HG02571 (cell line): ENCODE results near the gene RHEBL1.
"Not testable (repeated sequence)": the region's sequence is repeated elsewhere in the genome, so short reads cannot be mapped to it uniquely, and the experiment has no call there.

Source experiments
- ATAC-seq: cut with Tn5 transposase; IDR thresholded peaks from one replicate; pipeline ENCODE4 v1.9.1; 2021; ENCODE audit warnings: mild to moderate bottlenecking, moderate library complexity; ENCODE audit not compliant: unreplicated experiment

RHEBL1 gene

GRCh38 chr12:49089821-49090773 lies 20.3 kb upstream of the RHEBL1 start:
- no peak for ATAC-seq

- ATAC-seq, result no peak
Observed at GRCh38 chr12:49088932-49089330, 19.2 kb upstream of the RHEBL1 start.

GRCh38 chr12:49088150-49088931 lies 18.6 kb upstream of the RHEBL1 start:
- ATAC-seq, result peak; percentile 81

GRCh38 chr12:49086116-49086515 lies 16.3 kb upstream of the RHEBL1 start:
- ATAC-seq, result no peak

- ATAC-seq, result no peak
Observed at GRCh38 chr12:49084438-49084837, 14.7 kb upstream of the RHEBL1 start.

GRCh38 chr12:49079793-49080192 lies 10.0 kb upstream of the RHEBL1 start:
- ATAC-seq, result no peak

GRCh38 chr12:49070971-49071370 lies 1.2 kb upstream of the RHEBL1 start:
- ATAC-seq, result no peak

GRCh38 chr12:49068879-49069506 lies 786 bp downstream of the RHEBL1 start:
- no peak for ATAC-seq

- no peak for ATAC-seq
Observed at GRCh38 chr12:49066120-49066519, 3.7 kb downstream of the RHEBL1 start.

GRCh38 chr12:49064767-49065152 lies 5.0 kb downstream of the RHEBL1 start:
- ATAC-seq, result no peak

GRCh38 chr12:49061916-49062315 lies 7.9 kb downstream of the RHEBL1 start:
- ATAC-seq, result not testable (repeated sequence)

GRCh38 chr12:49061157-49061650 lies 8.6 kb downstream of the RHEBL1 start:
- peak; percentile 1 for ATAC-seq

- peak; percentile 44 for ATAC-seq
Observed at GRCh38 chr12:49060237-49061156, 9.3 kb downstream of the RHEBL1 start, which contains the start of gene KMT2D. KMT2D (minus strand) TSS chr12:49060794; CDS start chr12:49055324, 5,470 bp downstream.

- peak; percentile 10 for ATAC-seq
Observed at GRCh38 chr12:49059299-49060171, 10.2 kb downstream of the RHEBL1 start.

GRCh38 chr12:49059045-49059298 lies 10.8 kb downstream of the RHEBL1 start:
- ATAC-seq, result no peak

GRCh38 chr12:49058366-49059044 lies 11.3 kb downstream of the RHEBL1 start:
- ATAC-seq, result no peak

GRCh38 chr12:49057888-49058287 lies 11.9 kb downstream of the RHEBL1 start:
- ATAC-seq, result no peak

GRCh38 chr12:49055978-49056754 lies 13.6 kb downstream of the RHEBL1 start:
- peak; percentile 72 for ATAC-seq
